Upper lobe of right lung (tissue), 1 donor: ENCODE results near the gene C1QTNF3. TPM values are rescaled to one million over a fixed set of nuclear protein-coding genes. Genes with fewer than 3 reads are reported as not detected.
"Not testable (repeated sequence)": the region's sequence is repeated elsewhere in the genome, so short reads cannot be mapped to it uniquely, and the experiment has no call there.

Source experiments
- ATAC-seq: fragments of 200-7000 bp; cut with Tn5 transposase; one replicate; pipeline ENCODE4 v1.9.1; 2020; ENCODE audit warnings: mild to moderate bottlenecking, moderate library complexity
- DNase-seq: peaks from one replicate; pipeline ENCODE4 v3.0.0-alpha.2; 2020
- H3K27ac ChIP-seq: fragments of 200-600 bp; one replicate; pipeline ENCODE4 v1.8.0; 2022
- H3K27me3 ChIP-seq: fragments of 200-600 bp; one replicate; pipeline ENCODE4 v1.8.0; 2022; ENCODE audit warnings: mild to moderate bottlenecking
- H3K36me3 ChIP-seq: fragments of 200-600 bp; one replicate; pipeline ENCODE4 v1.8.0; 2022
- H3K4me1 ChIP-seq: fragments of 200-600 bp; one replicate; pipeline ENCODE4 v1.8.0; 2022
- H3K4me3 ChIP-seq: fragments of 200-600 bp; one replicate; pipeline ENCODE4 v1.8.0; 2022; ENCODE audit warnings: mild to moderate bottlenecking
- H3K9me3 ChIP-seq: fragments of 200-600 bp; one replicate; pipeline ENCODE4 v1.8.0; 2022
- intact Hi-C: fragments of 100-400 bp; cut with DNase I; formaldehyde crosslinking; loops from one replicate; pipeline ENCODE4 v1.11.0; 2022
- total RNA-seq: library from RNA; stranded (reverse); fragmentation: NEBNext Ultra II Directional; extraction: Animal tissue kit (Norgen Biotek cat#: 25700); gene quantifications from one replicate; pipeline ENCODE4 v1.2.1, GENCODE V29; 2021
- TF ChIP-seq, protein P1 (sequence below): fragments of 200-600 bp; IDR thresholded peaks from one replicate; pipeline ENCODE4 v1.8.0; 2022; ENCODE audit warnings: antibody characterized with exemption
- donor health status: DM: no; HTN: yes; CAD: no; lungs with severe emphysema.

The C1QTNF3 gene
- total RNA-seq, 1 donor from 2014 or later = 4.5 TPM

DNA sequence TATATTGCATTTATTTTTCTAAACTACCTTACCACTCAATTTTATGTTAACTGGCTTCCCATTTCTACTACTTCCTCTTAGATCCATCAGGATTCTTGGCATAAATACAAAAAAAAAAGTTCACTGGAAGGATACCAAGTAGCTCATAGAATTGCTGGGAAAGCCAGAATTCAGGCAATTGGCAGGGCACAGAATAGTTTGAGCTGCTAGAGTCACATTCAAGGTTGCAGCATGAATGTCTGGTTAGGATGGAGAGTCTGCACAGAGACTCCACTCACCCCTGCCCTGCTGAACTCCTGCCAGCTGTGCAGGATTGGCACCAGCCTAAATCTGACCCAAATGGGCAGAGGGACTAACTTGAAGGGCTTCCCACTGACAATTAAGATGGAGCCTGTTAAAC, 30.2 kb downstream of the C1QTNF3 start:
- Histone ChIP-seq H3K4me3 (no peak overlapping the region), H3K27ac (no peak overlapping the region), H3K27me3 (no peaks in the 10 kb centered on the region), H3K36me3 (no peaks in the 10 kb centered on the region), H3K9me3 (no peaks in the 10 kb centered on the region), H3K4me1 (peaks cover 8% of the 10 kb centered on the region)
- no peak for ATAC-seq
- DNase-seq = no peak
- TF ChIP-seq, protein P1, sequence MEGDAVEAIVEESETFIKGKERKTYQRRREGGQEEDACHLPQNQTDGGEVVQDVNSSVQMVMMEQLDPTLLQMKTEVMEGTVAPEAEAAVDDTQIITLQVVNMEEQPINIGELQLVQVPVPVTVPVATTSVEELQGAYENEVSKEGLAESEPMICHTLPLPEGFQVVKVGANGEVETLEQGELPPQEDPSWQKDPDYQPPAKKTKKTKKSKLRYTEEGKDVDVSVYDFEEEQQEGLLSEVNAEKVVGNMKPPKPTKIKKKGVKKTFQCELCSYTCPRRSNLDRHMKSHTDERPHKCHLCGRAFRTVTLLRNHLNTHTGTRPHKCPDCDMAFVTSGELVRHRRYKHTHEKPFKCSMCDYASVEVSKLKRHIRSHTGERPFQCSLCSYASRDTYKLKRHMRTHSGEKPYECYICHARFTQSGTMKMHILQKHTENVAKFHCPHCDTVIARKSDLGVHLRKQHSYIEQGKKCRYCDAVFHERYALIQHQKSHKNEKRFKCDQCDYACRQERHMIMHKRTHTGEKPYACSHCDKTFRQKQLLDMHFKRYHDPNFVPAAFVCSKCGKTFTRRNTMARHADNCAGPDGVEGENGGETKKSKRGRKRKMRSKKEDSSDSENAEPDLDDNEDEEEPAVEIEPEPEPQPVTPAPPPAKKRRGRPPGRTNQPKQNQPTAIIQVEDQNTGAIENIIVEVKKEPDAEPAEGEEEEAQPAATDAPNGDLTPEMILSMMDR = no peak
- intact Hi-C loops = no loop called here

DNA sequence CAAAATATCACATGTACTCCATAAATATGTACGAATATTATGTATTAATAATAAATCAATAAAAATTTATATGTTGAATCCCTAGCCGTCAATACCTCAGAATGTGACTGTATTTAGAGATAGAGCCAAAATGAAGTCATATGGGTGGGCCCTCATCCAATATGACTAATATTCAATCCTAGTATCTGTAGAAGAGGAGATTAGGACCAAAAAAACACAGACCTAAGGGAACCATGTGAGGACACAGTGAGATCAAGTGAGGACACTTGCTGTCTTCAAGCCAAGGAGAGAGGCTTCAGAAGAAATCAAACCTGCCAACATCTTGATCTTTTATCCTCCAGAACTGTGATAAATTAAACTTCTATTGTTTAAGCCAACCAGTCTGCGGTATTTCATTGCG, 31.5 kb downstream of the C1QTNF3 start:
- H3K4me3 ChIP-seq = no peak overlapping the region
- H3K27ac ChIP-seq = no peak overlapping the region
- no peaks in the 10 kb centered on the region for H3K36me3 ChIP-seq
- peaks cover 13% of the 10 kb centered on the region for H3K4me1 ChIP-seq
- TF ChIP-seq, protein P1 = no peak
- DNase-seq (no peak), ATAC-seq (no peak)
- no peaks in the 10 kb centered on the region for H3K9me3 ChIP-seq
- intact Hi-C loops = no loop called here
- no peaks in the 10 kb centered on the region for H3K27me3 ChIP-seq

DNA sequence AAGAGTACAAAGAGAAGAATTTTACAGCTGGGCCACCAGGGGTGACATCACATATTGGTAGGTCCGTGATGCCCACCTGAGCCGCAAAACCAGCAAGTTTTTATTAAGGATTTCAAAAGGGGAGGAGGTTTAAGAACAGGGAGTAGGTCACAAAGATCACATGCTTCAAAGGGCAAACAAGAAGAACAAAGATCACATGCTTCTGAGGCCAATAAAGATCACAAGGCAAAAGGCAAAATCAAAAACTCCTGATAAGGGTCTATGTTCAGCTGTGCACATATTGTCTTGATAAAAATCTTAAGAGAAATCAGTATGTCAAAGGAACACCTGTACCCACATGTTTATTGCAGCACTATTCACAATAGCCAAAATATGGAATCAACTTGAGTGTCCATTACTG, 32.9 kb downstream of the C1QTNF3 start:
- H3K9me3 ChIP-seq, H3K27me3 ChIP-seq, DNase-seq, intact Hi-C loops, H3K27ac ChIP-seq, ATAC-seq, H3K4me3 ChIP-seq, H3K36me3 ChIP-seq: not testable (repeated sequence)
- peaks cover 19% of the 10 kb centered on the region for H3K4me1 ChIP-seq

DNA sequence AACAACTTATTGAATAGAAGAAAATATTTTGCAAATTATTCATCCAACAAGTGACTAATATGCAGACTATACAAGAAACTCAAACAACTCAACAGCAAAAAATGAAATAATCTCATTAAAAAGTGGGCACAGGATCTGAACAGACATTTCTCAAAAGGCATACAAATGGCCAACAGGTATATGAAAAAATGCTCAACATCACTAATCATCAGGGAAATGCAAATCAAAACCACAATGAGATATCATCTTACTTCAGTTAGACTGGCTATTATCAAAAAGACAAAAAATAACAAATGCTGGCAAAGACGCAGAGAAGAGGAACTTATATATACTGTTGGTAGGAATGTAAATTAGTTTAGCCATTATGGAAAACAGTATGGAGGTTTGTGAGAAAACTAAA, 33.4 kb downstream of the C1QTNF3 start:
- DNase-seq (no peak), ATAC-seq (no peak)
- Histone ChIP-seq H3K36me3 (no peaks in the 10 kb centered on the region), H3K9me3 (no peaks in the 10 kb centered on the region), H3K27me3 (no peaks in the 10 kb centered on the region), H3K27ac (no peak overlapping the region), H3K4me3 (no peak overlapping the region), H3K4me1 (peaks cover 19% of the 10 kb centered on the region)
- intact Hi-C loops = no loop called here
- TF ChIP-seq, protein P1 = no peak

DNA sequence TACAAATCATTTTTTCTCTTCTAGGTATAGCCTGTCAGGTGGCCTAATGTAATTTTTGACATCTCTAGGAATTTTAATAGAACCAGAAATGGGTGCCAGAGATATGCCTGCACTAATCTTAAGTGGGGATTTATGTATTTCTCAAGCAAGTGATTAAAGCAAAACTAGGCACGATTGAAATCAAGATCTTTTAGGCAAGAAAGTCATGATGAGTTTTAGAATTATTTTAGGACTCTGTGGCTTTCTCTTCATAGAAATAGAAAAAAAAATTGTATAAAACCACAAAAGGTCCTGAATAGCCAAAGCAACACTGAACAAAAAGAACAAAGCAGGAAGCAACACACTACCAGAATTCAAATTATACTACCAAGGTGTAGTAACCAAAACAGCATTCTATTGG, 34.2 kb downstream of the C1QTNF3 start:
- Histone ChIP-seq H3K27me3 (no peaks in the 10 kb centered on the region), H3K27ac (peak overlapping the region; percentile 86), H3K36me3 (peaks cover 2% of the 10 kb centered on the region), H3K9me3 (no peaks in the 10 kb centered on the region), H3K4me3 (peak overlapping the region; percentile 79), H3K4me1 (peaks cover 19% of the 10 kb centered on the region)
- ATAC-seq = no peak
- no peak for DNase-seq
- intact Hi-C loops = no loop called here
- TF ChIP-seq, protein P1 = no peak

DNA sequence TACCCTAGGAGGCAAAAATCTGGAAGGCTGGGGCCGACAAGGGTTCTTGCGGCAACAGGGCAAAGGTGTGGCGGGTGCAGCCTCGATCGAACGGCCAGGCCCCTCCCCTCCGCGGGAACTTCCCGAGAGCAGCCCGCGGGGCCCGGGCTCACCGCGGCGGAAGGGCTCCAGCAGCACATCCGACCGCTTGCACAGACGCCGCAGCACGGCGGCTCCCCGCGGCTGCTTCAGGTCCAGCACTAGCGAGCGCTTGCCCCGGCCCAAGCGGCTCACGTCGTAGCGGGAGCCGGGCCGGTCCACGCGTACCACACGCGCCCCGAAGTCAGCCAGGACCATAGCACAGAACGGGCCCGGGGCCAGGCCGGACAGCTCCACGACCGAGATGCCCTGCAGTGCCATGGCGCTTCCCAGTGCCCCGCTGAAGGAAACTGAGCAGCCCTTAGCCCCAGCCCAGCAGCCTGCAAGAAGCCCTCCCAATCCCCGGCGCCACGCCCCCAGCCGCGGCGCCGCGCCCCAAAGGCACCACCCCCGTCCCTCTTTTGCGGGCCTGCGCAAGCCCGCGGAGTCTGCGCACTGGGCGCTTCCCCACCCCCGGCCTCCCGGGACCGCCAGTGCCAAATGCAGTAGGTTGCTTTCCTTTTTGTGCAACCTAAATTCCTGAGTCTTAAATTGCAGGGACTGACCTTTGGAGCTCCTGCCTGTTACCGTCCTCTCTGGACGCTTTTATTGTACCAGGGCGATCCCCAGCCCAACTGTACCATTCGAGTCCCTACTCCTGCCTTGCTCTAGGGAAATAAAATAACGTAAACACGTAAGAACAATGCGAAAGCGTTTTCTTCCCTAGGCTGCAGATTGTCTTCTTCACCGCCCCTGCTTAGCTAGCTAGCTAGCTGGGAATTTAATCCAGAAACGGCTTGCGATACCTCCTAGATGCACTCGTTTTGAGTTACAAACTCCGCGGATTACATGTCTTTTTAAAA, 35.1 kb downstream of the C1QTNF3 start, which contains the start of gene AMACR:
Gene AMACR, minus strand, starts transcription at position 430 of the 980 bp plus-strand sequence. Its CDS starts 31 bp downstream, at position 399.
- peak; percentile 96 for DNase-seq
- intact Hi-C loops = no loop called here

More for the DNA sequence above, 35.1 kb downstream of the C1QTNF3 start, which contains the start of gene AMACR:
- TF ChIP-seq, protein P1 = peak; percentile 15
- Histone ChIP-seq H3K4me3 (peak within 1 kb of the TSS; percentile 79), H3K4me1 (peaks cover 19% of the 10 kb centered on the region), H3K27me3 (no peaks in the 10 kb centered on the region), H3K9me3 (no peaks in the 10 kb centered on the region), H3K27ac (peak within 1 kb of the TSS; percentile 86), H3K36me3 (peaks cover 10% of the 10 kb centered on the region)
- peak; percentile 98 for ATAC-seq
